Brain pericyte (primary cell): ENCODE measurements around the gene PTGIS.
"Not testable (repeated sequence)": the region's sequence is repeated elsewhere in the genome, so short reads cannot be mapped to it uniquely, and the experiment has no call there.

Experiments used
- DNase-seq: peaks from one replicate; pipeline ENCODE4 v3.0.0-alpha.2; 2012; ENCODE audit warnings: low read depth, low spot score

The PTGIS gene

DNA sequence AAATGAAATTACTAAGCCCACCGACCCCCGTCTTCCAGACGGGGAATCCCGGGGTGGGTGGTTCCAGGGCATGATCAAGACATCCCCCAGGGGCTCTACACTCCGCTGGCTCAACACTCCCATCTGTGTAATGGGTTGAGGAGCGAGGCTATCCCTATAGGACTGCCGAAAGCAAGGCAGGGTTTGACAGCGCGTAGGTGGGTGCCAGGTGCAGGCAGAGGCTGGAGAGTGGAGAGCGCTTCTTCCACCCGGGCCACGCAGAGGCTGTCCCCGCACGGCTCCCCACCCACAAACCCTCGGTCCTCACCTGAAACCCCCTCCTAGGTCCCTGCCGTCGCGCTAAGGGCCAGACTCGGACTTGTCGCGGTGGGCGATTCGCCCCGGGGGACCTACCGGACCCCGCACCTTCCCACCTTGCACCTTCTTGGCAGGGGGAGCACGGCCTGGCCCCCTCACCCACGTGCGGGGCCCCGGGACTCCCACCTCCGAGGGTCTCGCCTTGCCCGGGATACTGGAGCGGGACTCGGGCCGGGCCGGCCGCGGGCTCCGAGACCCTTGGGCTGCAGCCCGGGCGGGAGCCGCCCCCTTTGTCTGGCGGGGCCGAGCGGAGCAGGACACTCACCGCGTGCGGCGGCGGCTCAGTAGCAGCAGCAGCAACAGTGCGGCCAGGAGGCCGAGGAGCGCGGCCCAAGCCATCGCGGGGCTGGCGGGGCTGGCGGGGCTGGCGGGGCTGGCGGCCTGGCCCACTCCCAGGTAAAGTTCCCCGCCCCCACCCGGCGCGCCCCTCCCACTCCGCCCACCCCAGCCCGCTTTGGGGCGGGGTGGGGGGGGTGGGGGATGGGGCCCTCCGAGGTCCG, at the start of gene PTGIS:
Gene PTGIS (minus strand): TSS at position 717 of the 857 bp plus-strand sequence. CDS start 21 bp downstream, at position 696.
- DNase-seq, result no peak

GRCh38 chr20:49617394-49617793, 49.5 kb upstream of the PTGIS start:
- not testable (repeated sequence) for DNase-seq

DNA sequence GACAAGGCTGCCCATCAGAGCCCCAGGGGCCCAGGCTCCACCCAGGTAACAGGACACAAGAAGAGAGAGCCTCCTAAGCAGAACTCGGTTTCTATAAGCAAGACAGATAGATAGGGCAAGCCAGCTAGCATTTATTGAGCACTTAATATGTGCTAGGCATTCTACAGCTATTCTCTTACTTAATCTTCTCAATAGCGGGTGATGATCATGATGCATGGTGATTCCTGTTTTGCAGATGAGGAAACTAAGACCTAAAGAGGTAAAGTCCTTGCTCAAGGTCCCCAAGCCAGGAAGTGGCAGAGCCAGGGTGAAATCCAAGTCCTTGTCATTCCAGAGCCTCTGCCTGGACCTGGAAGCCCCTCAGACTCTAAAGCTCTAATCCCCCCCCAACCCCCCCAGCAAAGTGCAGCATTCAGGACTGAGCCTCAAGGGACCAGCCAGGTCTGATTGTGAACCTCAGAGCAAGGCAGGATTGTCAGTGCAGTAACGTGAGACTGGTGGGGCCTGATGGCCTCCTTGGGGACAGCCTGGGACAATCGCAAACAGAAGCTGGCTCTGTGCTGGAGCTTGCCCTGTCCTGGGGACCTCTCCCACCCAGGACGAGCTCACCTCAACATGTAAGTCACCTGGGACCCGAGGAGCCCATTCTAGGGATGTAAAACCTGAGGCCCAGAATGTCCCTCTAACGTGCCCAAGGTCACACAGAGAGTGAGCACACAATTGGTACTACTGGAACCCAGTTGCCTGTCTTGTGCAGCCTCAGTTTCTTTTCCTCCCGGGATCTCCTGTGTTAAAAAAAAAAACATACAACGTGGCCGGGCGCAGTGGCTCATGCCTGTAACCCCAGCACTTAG, 48.4 kb upstream of the PTGIS start:
- no peak for DNase-seq

DNA sequence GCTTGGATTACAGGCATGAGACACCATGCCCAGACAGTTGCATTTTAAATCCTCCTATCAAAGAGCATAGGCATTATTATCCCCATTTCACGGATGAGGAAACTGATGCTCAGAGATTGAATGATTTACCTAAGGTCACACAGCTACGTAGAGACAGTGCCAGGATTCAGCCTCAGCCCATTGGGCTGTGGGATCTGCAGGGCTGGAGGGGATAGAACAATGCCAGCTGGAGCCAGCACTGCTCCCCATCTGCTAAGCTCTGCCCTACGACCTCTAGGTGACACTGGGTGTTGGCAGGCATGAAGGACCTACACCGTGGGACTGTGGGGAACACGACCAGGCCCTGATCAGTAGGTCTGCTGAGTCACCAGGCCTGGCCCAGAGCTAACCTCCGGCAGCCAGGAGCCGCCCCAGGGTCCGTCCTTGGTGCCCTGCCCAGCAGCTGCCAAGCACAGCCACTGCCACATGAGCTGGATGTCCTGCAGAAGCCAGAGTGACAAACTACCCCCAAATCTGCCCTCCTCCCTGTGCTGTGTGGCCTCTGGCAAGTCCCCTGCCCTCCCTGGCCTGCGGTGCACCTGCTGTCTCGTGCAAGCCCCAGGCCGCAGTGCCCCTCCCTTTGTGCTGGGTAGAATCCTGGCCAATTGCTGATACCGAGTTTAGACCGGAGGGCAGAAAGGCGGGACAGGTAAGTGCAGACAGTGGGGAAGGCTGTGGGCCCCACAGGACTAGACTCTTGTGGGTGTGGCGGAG, 47.6 kb upstream of the PTGIS start:
- no peak for DNase-seq

- DNase-seq, result not testable (repeated sequence)
Measured at GRCh38 chr20:49615051-49615400, 47.1 kb upstream of the PTGIS start.

DNA sequence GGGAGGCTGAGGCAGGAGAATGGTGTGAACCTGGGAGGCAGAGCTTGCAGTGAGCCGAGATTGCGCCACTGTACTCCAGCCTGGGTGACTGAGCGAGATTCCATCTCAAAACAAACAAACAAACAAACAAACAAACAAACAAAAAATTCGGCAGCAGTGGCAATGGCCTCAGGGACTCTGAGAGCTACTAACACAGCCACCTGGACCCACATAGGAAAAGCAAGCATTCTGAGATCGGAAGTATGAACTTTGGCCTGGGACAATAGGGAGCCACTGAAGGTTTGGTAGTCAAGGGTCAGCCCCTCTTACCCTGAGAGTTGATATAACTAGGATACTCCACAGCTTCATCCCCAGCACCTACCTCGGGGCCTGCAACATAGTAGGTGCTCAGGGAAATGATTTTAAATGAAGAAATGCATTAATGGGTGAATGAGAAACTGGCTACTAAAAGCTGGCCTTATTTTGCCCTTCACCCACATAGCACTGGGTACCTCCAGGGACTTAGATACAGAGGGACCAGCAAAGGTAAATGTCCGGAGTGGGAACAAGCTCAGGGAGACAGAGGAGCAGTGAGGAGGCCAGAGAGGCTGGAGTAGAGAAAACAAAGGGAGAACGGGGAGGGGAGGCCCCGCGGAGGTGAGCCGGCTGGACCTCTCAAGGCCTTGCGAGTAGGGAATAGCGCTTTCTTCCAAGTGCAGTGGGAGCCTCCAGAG, 46.6 kb upstream of the PTGIS start:
- no peak for DNase-seq

- no peak for DNase-seq
Measured at GRCh38 chr20:49612127-49612738, 44.3 kb upstream of the PTGIS start.

DNA sequence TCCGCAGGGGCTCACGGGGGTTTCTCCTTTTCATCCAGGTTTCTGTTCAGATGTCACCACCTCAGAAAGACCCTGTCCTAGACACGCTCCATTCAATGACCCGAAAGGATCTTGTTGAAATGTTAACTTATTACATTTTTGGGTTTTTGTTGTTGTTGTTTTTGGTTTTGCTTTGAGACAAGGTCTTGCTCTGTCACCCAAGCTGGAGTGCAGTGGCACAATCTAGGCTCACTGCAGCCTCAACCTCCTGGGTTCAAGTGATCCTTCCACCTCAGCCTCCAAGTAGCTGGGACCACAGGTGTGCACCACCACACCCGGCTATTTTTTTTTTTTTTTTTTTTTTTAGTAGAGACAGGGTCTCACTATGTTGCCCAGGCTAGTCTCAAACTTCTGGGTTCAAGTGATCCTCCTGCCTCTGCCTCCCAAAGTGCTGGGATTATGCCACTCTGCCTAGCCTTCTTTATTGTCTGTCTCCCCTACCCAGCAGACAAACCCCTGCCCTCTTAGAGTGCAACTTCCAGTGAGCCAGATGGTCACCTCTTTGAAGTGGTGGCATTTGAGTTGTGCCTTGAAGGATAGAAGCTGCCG, 43.7 kb upstream of the PTGIS start:
- not testable (repeated sequence) for DNase-seq

GRCh38 chr20:49610691-49611538, 43.0 kb upstream of the PTGIS start:
- no peak for DNase-seq

DNA sequence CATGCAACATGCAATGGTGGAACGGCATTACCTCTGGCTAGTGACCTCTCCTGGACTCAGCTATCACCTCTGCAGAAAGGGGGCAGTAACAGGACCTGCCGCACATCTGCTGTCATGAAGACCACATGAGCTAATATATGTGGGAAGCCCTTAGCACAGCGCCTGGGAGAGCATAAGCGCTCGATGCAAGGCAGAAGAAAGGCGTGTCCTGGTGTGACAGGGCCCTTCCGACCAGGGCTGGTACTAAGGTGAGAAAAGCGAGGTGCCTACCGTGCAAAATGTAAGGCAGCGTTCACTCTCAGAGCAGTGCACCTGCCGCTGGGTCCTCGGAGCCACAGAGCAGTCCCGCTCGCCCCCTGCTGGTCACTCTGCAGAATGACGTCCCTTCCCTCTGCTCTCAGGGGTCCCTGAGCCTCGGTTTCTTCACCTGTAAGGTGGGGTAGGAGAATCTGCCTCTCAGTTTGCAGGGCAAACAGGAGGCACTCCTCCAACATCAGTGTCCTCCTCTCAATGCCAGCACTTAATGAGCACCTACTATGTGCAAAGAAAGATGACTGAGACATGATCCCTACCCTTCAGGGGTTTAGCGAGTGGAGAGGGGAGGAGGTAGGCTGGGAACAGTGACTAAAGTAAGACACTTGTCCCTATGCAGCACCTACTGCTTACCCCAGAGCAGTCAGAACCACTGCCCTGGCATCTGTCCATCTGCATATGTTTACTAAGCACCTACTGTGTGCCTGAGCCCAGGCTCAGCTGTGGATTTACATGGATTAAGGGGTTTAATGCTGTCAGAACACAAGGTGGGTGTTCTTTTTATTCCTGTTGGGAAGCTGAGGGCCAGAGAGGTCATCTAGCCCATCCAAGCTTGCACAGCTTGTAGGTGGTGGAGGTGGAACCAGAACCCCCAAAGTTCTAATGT, 41.1 kb upstream of the PTGIS start:
- DNase-seq, result no peak

GRCh38 chr20:49607568-49607967, 39.6 kb upstream of the PTGIS start:
- no peak for DNase-seq

DNA sequence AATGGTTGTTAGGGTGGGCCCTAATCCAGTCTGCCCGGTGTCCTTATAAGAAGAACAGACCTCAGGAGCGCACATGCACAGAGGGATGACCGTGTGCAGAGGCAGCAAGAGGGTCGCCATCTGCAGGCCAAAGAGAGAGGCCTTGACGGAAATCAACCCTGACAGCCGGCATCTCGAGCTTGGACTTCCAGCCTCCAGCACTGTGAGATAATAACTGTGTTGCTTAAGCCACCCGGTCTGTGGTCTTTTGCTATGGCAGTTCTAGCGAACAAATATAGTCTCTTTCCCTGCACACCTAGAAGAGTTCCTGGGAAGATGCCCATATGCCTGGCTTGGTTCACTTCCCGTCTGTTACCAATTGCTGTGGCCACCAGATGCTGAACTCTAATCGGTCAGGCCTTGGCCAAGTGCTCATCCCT, 35.3 kb upstream of the PTGIS start:
- DNase-seq, result no peak

DNA sequence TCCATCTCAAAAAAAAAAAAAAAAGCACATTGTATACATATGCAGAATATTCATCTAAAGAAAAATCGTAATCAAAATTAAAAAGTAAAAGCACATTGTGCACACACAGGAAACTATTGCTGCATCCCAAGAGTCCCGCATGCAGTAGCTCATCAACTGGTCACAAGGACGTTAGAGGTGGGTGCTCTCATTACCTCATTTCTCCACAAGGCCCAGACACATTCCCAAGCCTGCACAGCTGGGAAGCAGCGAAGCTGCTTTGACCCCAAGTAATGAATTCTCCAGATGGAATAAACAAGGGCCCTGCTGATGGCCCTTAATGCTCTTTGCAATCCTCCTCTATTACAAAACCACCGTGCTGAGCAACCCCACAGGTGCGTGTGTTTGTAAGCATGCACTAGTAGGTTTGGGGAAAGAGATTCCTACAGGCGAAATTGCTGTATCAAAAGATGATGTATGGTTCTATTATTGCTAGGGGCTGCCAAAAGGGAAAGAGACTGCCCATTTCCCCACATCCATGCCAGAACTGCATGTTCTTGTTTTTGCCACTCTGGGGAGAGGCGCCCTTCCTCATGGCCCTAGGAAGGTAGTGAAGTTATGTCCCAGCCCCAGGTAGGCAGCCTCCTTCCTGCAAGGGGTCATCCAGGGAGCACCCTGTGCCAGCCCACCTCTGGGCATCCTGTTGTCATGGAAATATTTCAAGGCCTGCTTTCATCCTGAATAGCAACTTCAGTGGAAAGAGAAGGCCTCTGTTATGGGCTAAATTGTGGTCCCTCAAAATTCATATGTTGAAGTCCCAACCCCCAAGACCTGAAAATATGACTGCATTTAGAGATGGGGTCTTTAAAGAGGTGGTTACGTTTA, 34.6 kb upstream of the PTGIS start:
- no peak for DNase-seq

DNA sequence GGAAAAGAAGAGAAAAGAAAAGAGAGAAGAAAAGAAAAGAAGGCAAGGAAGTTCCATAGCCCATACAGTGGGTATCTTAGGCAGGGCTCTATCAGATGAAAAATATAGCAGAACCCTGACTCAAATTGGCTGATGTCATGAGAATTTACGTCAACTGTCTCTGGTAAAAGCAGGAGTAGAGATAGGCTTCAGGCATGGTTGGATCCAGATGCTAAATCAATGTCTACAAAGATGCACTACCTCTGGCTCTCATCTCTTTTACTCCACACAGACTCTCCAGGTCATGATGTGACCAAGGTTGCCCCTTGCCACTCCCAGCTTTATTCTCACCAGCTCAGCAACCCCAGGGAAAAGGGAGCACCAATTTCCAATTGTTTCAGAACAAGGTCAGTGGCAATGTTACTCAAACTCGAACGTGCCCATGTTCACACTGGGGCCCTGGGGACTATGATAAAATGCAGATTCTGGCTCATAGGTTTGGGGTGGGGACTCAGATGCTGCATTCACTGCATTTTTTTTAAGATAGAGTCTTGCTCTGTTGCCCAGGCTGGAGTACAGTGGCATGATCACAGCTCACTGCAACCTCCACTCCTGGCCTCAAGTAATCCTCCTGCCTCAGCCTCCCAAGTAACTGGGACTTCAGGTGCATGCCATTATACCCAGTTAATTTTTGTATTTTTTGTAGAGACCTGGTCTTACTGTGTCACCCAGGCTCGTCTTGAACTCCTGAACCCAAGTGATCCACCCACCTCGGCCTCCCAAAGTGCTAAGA, 33.4 kb upstream of the PTGIS start:
- no peak for DNase-seq

- DNase-seq, result no peak
Measured at GRCh38 chr20:49599746-49600113, 31.8 kb upstream of the PTGIS start.

GRCh38 chr20:49597825-49598395, 30.0 kb upstream of the PTGIS start:
- no peak for DNase-seq
